GM23338 (cell line): ENCODE measurements around the gene CD38.

Experiments
- CREB1 ChIP-seq: fragments of 250-450 bp; sonication (Bioruptor Pico); IDR thresholded peaks from 2 replicates; pipeline ENCODE4 v1.5.0; 2020; ENCODE audit warnings: low read depth, mild to moderate bottlenecking, moderate library complexity
- ETS1 ChIP-seq: IDR thresholded peaks from 2 replicates; pipeline ENCODE4 v1.6.1; 2016; ENCODE audit warnings: antibody characterized with exemption
- EZH2 ChIP-seq: fragments of 200-600 bp; sonication (generic); IDR thresholded peaks from one replicate; pipeline ENCODE4 v1.8.0; 2017; ENCODE audit warnings: antibody characterized with exemption, mild to moderate bottlenecking, low read depth; ENCODE audit not compliant: unreplicated experiment
- EZH2phosphoT487 ChIP-seq: fragments of 200-600 bp; sonication (generic); IDR thresholded peaks from one replicate; pipeline ENCODE4 v1.8.1; 2018; ENCODE audit warnings: antibody characterized with exemption; ENCODE audit not compliant: unreplicated experiment
- JUNB ChIP-seq: IDR thresholded peaks from one replicate; pipeline ENCODE4 v1.6.1; 2016; ENCODE audit warnings: antibody characterized with exemption; ENCODE audit not compliant: unreplicated experiment
- POLR2AphosphoS5 ChIP-seq: IDR thresholded peaks from 2 replicates; pipeline ENCODE4 v1.6.1; 2016; ENCODE audit warnings: antibody characterized with exemption, low read depth
- REST ChIP-seq: IDR thresholded peaks from one replicate; pipeline ENCODE4 v1.6.1; 2018; ENCODE audit warnings: antibody characterized with exemption; ENCODE audit not compliant: unreplicated experiment
- STAT1 ChIP-seq: IDR thresholded peaks from one replicate; pipeline ENCODE4 v1.6.1; 2016; ENCODE audit warnings: antibody characterized with exemption; ENCODE audit not compliant: unreplicated experiment
- TF ChIP-seq, protein P1 (sequence below), 2 experiments: fragments of 200-600 bp in 1 of 2; sonication (generic) in 1 of 2; conservative IDR thresholded peaks; 2 replicates each; pipeline versions ENCODE4 v1.5.1 to v1.6.1; 2016 to 2017; ENCODE audit warnings: antibody characterized with exemption in 2 of 2, low read depth in 2 of 2, mild to moderate bottlenecking in 2 of 2, moderate library complexity in 1 of 2

- TF ChIP-seq, protein P1, sequence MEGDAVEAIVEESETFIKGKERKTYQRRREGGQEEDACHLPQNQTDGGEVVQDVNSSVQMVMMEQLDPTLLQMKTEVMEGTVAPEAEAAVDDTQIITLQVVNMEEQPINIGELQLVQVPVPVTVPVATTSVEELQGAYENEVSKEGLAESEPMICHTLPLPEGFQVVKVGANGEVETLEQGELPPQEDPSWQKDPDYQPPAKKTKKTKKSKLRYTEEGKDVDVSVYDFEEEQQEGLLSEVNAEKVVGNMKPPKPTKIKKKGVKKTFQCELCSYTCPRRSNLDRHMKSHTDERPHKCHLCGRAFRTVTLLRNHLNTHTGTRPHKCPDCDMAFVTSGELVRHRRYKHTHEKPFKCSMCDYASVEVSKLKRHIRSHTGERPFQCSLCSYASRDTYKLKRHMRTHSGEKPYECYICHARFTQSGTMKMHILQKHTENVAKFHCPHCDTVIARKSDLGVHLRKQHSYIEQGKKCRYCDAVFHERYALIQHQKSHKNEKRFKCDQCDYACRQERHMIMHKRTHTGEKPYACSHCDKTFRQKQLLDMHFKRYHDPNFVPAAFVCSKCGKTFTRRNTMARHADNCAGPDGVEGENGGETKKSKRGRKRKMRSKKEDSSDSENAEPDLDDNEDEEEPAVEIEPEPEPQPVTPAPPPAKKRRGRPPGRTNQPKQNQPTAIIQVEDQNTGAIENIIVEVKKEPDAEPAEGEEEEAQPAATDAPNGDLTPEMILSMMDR (conservative IDR thresholded peaks at IDR 0.05; ENCODE audit: low read depth in 2 of 2) = no peak
- no peak for TF ChIP-seq EZH2
- TF ChIP-seq POLR2AphosphoS5 = no peak
- TF ChIP-seq ETS1 = no peak
- no peak for TF ChIP-seq EZH2phosphoT487
- no peak for TF ChIP-seq REST
- no peak for TF ChIP-seq JUNB
- TF ChIP-seq STAT1 = no peak
- no peak for TF ChIP-seq CREB1 (CRISPR knock-in tag)
Observed at GRCh38 chr4:15811703-15812337, 33.7 kb downstream of the CD38 start.
